Islet of Langerhans (tissue), 1 donor: ENCODE data around the gene MBNL2.

Experiments
- FAIRE-seq: peaks from one replicate; lab custom pipeline; 2011; peaks lifted over from hg19 to GRCh38; lab: Jason Lieb, UNC

Gene MBNL2

DNA sequence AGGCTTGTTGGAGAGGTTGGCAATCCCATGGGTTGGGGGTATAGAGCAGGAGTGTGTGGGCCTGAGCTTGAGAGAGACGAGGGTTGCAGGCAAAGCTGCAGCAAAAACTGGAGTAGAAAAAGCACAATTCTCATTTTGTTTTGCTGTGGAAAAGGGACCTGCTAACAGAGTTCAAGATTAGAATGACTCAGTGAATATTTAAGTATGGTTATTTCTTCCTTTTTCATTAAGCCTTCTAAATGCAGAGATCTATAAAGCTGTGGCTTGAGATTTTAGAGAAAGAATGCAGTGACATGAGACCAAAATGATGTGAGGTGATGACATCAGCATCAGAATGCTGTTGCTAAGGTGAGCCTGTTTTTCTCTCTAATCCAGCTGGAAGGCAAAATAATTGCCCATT is 10.8 kb upstream of the MBNL2 start:
- no peak for FAIRE-seq

DNA sequence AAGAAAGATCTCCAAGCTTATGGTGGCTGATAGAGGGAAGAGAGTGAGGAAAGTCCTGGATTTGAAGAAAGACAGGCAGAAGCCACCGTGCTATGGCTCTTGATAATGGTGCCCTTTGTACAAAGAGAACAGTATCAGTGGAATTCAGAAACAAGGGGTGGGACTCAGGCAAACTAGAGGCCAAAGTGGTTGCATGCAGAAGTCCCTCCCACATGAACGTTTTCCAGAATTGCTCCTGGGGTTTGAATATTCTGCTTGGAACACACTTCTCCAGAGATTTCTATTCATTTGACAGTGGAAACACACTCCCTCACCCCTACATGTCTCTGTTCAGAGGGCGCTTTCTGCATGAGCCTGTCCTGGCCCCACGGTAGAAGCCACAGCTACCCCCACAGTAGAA is 10.1 kb upstream of the MBNL2 start:
- no peak for FAIRE-seq

DNA sequence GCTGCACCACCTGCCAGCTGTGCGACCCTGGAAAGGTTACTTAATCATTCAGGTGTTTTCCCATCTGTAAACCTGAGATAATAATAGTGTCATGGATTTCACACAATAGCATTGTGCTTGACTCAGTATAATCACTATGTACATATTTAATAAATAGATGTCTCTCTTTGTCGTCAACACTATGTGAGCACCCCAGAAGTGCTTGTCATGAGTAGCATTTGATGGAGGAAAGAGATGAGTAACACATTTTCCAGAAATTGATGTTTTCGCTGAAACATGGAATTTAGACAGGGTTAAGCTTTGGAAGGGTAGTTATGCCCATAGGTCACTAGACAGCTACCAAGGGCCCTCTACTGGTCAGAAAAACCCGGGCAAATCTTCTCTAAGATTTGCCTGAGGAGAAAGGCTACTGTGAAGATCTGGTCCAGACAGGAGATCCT is 9.5 kb upstream of the MBNL2 start:
- peak; percentile 79 for FAIRE-seq

DNA sequence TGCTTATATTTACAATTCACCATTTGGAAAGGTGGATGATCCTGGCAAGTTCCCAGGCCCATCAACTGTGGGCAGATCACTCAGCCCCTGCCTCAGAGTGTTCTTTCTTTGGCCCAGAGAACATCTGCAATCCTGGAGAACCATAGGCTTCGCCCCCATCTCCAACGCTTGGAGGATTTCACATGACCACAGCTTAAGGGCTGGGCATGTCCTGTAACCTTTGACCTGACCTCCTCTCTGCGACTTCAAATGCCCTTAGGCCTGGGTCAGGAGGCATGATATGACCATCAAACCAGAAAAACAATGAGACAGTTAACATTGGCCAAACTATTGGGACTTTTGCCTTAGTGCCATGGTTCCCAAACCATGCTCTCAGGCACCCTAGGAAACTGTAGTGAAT is 7.2 kb upstream of the MBNL2 start:
- FAIRE-seq = no peak

DNA sequence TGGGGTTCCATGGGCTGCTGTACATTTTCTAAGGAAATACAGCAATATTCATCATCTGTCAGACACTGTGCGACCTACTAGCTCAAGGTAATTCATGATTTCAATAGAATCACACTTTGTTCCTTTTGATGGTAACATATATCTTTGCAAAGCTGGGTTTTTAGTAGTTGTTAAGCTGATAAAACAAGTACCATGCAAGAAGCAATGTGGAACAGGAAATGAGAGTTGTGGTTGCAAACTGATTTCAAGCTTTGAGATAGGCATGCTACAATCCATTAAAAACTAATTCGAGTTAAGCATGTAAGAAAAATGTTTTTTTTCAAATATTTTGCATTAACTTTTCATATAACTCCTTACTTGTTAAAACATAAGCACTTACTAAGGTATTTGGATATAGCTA is 6.8 kb upstream of the MBNL2 start:
- FAIRE-seq = no peak

DNA sequence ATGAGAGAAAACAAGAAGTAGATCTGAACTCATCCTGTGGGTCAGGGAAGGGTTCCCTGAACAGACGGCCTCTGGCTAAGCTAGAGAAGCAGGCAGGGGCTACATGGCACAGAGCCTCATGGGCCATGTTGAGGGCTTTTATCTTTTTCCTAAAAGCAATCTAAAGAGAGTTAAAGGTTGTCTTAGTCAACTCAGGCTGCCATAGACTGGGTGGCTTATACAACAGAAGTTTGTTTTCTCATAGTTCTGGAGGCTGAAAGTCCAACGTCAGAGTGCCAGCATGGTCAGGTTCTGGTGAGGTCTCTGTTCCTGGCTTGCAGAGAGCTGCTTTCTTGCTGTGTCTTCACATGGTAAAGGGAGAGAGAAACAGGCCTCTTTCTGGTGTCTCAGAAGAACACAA is 2.9 kb upstream of the MBNL2 start:
- no peak for FAIRE-seq

- FAIRE-seq = no peak
These were observed 1.8 kb upstream of the MBNL2 start for GRCh38 chr13:97220151-97220900.

DNA sequence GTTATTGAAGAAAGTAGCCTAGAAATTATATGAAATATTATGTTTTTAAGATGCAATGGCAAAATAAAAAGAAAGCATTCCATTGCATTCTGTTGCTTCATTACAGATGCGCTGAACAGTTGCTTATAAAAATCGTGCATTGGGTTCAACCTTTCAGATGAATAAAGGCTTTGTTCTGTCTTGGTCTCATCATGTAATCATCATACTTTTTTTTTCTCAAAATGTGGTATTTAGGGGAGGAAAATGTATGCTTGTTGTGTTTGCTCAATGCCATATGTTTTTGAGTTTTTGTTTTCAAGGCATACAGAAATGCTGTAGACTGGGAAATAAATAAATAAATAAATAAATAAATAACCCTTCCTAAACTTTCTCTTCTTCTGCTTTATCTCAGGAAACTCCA is 1.1 kb upstream of the MBNL2 start:
- no peak for FAIRE-seq

- no peak for FAIRE-seq
These were observed 667 bp upstream of the MBNL2 start for GRCh38 chr13:97221466-97221865.

DNA sequence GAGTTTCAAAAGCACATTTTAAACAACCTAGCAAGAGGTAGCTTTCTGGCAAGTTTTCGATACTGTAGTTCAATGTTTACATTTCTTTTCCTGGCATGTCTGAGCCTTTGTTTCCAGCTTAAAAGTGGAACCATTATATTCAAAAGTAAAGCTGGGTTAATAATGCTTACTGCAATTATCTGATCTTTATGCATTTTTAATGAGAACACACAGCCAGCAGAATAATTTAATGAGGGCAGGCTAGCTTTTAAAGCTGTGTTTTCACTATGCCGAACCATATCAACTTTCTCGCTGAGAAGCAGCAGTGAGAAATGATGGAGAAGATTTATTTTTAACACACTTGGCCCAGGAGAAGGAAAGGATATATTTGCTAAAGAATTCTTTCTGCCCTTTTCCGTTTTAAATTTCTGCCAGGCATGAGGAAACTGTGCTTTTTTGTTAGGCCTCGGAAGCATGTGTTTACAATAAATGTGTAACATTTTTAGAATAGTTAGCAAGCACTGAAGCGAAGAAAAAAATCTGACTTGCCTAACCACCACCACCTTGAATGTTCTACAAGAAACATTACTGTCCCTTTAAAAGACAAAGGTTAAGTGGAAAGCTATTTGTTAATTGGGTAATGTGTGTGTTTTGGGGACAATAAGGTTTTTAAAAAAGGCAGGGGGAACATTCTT is 1.0 kb downstream of the MBNL2 start:
- FAIRE-seq = peak; percentile 36

- FAIRE-seq = peak; percentile 38
These were observed 1.8 kb downstream of the MBNL2 start for GRCh38 chr13:97223711-97224541.

DNA sequence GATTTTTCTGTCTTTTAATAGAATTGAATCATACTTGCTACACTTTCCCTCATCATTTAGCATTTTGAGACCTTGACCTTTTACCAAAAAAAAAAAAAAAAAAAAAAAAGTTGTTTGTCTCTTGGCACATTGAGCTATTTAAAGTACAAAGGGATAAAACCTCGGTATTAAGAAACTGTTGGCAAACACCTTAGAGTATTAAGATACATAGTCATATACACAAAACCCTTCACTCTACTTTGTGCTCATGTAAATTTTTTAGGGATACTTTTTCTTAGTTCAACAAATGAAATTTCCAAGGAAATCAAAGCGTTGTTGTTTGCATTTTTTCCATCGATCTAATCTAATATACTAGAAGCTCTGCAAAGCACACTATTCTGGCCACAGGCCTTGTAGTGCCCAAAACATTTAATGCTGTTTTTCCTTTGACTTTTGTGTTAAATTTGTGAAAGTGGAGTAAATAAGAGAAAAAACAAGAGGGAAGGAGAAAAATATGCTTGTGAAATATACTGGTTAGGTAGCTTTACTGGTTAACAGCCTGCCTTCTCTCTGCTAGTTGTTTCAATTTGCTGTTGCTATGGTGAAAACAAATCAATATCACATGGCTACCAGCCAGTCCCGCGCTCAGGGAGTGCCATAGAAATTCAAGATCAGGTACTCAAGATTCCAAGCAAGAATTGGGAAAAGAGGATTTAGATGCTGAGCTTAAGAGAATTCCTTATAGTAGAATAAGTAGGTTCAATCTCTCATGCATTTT is 2.6 kb downstream of the MBNL2 start:
- FAIRE-seq = peak; percentile 93

DNA sequence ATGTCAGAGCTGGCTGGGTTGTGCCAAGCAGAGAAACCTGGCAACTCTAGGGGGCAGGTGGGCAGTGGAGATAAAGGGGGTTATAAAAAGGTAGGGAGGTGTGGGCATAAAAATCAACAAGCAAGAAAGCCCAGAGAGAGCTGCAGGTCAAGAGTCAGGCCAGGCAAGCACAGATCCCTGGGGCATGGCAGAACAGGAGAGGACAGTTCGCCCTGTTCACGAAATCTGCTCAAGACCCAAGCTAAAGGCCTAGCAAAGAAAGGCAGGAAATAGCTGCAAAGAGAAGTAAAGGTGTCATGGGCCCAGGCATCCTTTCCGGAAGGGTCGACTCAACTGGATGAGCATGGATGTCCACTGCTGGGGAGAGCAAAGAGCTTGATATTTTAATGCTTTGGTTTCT is 3.4 kb downstream of the MBNL2 start:
- no peak for FAIRE-seq

DNA sequence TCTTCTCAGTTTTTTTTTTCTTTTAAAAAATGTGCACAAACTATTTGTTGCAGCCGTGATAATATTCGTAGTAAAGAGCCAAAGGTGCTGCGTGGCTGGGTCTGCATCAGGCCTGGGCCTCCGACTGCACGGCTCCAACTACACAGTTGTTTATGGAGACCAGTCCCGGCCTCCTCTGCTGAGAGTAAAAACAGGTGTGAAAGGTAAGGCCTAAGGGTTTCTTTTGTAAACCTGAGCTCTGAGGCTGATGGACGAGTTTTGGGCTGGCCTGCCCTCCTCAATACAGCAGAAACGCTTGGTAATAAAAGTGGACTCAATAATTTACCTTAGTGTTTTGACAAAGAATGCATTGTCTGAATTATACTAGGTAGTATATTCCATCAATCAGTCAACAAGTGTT is 3.9 kb downstream of the MBNL2 start:
- no peak for FAIRE-seq

DNA sequence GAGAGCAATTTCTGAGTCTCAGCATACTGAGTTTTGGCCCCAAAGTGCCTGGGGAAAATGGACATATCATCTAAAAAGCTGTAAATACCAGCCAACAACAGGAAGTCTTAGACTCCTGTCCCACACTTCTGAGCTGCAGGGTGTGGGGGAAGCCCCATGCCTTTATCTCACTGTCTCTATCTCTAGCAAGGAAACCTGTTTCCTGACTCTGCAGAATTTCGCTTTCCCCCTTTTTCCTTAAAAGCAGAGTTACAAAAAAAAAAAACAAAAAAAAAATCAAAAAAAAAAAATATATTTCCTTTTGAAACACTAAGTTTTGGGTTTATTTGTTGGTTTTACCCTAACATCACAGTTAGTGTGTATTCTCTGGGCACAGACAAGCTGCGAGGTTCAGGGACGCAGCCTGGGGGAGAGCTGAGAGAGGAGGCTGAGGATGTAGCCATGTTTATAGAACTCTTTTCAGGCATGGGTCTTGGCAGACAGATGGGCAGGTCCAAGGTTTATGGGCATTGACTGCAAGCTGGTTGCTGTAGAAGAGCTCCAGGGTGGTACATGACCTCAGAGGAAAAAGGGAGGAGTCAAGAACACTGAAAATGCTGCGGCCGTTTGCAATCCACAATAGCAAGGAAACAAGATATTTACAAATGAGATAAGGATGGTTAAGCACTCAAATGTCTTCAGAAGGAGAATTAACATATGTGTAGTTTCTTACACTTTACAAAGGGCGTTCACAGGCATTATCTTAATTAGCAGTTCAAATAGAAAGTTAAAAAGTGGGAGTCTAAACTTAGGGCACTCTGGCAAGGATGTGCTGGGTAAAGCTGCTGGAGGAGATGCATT is 4.9 kb downstream of the MBNL2 start:
- FAIRE-seq = no peak

GRCh38 chr13:97228850-97229521 is 6.9 kb downstream of the MBNL2 start:
- no peak for FAIRE-seq

- FAIRE-seq = no peak
These were observed 7.6 kb downstream of the MBNL2 start for GRCh38 chr13:97229699-97230098.

DNA sequence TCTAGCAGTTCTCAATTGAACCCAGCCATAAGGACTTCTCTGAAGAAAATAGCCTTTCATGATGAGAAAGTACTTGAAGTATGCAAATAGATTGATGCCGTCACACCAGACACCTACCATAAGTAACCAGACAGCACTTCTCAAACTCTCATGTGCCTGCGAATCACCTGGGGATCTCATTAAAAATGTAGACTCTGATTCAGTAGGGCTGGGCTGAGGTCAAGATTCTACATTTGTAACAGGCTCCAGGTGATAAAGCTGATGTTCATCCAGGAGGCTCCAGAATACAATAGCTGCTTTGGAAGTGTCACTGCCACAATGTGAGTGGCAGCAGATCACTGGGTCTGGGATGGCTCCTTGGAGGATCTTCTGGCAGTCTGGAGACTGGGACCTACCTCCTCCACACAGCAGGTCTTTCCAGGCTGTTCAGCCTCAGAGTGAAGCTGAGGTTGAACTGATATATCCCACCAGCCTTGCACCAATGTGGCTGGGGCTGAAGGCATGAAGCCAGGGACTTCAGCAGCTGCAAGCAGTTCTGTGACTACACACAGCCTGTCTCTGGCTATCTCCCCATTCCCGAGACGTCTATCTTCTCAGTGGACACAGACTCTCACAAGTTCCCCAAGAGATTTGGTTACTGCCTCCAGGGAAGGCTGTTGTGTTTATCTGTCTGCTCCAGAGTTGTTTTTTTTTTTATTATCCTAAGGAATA is 9.1 kb downstream of the MBNL2 start:
- no peak for FAIRE-seq

DNA sequence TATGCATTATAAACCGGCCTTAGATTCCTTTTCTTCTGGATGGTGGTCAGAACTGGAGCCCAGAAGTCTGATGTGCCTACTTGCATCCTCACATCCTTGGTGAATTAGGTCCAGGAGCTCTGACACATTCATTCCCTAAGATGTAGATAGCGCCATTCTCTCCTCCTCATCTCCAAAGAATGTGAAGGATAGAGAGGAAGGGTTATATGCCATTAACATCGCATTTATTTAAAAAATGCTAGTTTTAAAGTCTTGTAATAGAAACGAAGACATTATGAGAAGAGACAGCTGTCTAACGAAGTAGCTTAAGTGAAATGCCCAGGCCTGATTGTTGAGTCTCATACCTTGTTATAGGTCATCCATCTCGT is 9.7 kb downstream of the MBNL2 start:
- FAIRE-seq = no peak

DNA sequence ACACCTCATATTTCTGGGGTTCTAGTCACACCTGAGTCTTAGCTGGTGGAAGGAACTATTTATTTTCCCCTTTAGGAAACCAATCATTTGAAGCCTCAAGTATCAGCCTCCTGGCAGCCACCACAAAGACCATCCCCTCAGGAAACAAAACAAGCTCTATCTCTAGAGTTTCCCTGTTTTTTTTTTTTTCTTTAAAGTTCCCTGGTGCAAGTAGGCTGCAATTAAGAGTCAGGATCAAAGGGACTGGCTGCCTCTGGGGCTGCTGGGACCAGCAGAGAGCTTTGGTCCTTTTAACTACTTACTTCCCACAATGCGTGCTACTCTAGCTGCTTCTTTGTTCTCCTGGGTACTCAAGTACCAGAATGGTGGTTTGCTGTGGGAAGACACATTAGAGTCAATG is 11.4 kb downstream of the MBNL2 start:
- no peak for FAIRE-seq
